ENCODE measurements around the gene TRAF3.
"Not testable (repeated sequence)": the region's sequence is repeated elsewhere in the genome, so short reads cannot be mapped to it uniquely, and the experiment has no call there.

The TRAF3 gene

DNA sequence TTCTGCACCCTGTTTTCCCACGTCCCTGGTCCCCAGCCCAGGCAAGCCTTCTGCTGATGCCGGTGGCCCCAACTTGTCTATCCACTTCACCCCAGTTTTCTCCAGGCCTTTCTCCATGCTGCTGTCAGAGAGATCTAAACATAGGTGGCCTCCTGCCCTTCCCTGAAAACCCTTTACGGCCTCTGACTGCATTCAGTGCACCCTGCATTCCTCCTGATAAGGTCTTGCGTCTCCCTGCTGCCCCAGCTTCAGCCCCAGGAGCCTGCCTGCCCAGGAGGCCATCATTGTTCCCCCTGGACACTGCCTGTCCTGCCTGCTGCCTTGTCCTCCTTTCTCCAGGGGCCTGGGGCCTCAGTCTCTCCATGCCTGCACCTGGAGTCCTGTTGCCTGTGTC, 29.8 kb downstream of the TRAF3 start:
- DNase-seq (ENCODE audit: low spot score) = no peak

DNA sequence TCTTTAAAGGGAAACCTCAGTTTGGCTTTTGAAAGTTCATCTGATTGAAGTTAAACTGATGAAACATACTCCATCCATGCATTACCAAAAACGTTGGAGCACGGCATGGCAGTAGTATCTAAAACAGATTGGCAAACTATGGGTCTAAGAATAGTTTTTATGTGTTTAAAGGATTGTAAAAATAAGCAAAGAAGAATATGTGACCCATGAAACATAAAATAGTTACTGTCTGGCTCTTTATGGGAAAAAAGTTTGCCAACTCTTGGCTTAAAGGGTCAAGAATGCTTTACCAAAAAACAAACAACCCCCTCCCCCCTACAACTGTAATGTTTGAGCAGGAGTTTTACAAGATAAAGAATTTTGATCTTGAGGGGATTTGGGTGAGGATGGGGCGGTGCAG, 32.6 kb downstream of the TRAF3 start:
- DNase-seq (ENCODE audit: low spot score) = no peak

DNA sequence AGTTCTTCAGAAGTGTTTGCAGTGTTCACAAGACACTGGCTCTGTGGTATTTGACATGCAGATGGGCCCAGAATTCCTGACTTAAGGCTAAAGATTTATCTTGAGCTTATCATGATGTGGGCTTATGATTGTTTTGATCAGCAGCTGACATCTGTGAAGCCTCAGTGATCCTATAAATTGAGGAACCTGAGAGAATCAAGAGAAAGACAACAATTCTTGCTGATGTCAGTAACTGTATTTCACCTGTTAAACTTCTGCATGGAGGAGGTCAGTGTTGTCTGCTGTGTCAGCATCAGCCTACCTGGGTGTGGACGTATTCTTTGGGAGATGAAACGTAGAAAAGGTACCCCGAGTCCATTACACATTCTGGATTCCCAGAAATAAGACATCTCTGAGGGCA, 33.3 kb downstream of the TRAF3 start:
- no peak for DNase-seq (ENCODE audit: low spot score)

DNA sequence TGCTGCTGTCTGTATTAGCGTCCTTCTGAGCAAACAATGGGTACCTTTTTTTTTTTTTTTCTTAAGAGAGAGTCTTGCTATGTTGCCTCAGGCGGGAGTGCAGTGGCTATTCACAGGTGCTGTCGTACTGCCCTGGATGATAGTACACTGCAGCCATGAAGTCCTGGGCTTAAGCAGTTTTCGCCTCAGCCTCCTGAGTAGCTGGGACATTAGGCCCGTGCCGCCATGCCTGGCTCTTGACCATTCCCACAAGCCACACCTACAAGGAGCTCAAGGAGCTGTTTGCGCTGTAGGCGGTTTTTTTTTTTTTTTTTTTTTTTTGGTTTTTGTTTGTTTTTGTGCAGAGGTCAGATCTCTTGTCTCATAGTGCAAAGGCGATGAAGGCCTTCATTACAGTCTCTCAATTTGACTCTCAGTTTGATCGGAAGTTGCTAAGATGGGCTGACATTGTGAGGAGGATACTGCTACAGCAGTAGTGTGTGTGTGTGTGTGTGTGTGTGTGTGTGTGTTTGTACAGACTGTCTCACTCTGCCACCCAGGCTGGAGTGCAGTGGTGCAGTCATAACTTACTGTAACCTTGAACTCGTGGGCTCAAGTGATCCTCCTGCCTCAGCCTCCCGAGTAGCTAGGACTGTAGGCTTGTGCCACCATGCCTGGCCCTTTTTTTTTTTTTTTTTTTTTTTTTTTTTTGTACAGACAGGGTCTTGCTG, 34.2 kb downstream of the TRAF3 start:
- DNase-seq (ENCODE audit: low spot score) = peak; percentile 32

DNA sequence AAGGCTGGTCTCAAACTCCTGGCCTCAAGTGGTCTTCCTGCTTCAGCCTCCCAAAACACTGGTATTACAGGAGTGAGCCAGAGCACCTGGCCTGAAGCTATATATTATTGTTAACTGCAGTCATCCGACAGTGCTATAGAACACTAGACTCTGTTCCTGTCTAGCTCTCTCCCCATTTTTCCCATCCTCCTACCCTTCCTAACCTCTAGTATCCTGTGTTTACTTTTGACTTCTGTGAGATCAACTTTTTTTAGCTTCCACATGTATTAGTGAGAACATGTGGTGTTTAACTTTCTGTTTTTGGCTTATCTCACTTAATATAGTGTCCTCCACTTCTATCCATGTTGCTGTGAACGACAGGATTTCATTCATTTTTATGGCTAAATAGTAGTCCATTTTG, 34.7 kb downstream of the TRAF3 start:
- DNase-seq (ENCODE audit: low spot score) = no peak

DNA sequence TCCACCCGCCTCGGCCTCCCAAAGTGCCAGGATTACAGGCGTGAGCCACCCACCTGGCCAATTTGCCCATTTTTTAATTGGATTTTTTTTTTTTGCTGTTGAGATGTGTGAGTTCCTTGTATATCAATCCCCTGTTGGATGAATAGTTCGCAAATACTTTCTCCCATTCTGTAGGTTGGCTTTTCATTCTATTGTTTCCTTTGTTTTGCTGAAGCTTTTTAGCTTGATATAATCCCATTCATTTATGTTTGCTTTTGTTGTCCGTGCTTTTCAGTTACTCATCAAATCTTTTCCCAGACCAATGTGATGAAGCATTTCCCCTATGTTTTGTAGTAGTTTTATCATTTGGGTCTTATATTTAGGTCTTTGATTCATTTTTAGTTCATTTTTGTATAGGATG, 36.4 kb downstream of the TRAF3 start:
- no peak for DNase-seq (ENCODE audit: low spot score)

DNA sequence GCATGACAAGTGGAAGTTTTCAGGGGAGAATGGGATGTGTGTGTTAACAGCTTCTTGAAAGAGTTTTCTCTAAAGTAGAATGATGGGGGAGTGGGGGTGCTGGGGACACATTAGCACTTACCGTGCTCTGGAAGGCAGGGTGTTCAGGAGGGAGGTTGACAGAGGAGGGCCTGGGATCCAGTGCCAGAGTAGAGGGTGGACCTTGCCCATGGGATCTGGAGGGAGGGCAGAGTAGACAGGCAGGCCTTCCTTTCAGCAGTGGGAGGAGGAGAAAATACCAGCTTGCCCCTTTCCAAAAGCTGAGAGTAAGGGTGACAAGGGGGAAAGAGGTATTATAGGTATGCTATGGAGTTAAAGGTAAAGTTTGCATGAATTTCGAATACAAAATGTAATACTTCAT, 40.1 kb downstream of the TRAF3 start:
- no peak for DNase-seq (ENCODE audit: low spot score)

DNA sequence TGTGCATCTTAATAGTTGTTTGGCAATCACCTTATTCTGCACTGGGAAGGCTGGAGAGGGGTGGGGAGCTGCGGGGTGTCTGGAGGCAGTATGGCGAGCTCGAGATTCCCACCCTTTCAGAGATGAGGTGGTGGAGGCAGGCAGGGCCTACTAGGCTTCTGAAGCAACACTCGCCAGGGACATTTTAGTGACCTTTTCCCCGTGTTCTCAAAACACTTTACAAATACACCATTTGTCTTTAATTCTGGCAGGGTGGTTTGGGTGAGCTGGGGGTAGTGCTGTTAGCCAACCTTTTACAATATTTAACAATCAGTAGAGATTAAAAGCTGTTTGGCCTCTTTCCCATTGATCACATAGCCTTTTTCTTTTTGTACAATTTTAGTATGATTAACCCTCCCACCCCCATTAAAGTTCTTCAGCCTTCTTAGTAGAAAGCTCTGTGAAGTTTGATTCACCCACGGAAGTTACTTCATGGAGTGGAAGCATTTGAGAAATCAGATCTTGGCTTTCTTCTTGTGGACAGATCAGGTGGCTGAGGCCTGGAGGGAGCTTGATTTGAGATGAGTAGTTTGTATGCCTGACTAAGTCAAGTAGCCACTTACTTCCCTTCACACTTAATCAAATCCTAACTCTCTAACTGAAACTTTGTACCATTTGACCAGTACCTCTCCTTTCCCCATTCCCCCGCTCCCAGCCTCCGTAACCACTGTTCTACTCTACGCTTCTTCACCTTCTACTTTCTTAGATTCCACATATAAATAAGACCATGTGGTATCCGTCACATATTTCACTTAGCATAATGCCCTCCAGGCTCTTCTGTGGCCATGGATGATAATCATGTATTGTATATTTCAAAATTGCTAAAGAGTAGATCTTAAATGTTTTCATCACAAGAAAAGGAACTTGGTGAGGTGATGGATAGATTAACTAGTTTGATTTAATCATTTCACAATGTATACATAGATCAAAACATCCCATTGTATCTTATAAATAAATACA, 41.0 kb downstream of the TRAF3 start:
- peak; percentile 38 for DNase-seq (ENCODE audit: low spot score)

DNA sequence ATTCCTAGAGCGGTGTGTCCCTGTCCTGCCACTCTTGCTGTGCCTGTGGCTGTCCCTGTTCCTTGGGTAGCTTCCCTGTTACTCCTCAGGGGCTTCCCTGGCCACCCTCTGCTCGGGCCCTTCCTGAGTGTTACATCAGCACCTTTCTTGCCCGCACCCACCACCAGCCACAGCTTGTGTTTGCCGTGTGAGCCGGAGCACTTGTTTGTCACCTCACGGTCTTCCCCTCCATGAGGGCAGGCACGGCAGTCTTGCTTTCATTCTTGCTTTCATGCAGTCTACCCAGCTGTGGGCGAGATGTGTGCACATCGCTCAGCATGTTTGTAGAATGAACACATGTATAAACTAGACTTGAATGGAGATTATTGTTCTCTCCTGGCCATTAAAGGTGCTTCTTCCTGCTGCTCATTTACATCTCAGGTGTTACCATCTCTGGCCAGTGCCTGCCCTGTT, 42.0 kb downstream of the TRAF3 start:
- peak; percentile 84 for DNase-seq (ENCODE audit: low spot score)

DNA sequence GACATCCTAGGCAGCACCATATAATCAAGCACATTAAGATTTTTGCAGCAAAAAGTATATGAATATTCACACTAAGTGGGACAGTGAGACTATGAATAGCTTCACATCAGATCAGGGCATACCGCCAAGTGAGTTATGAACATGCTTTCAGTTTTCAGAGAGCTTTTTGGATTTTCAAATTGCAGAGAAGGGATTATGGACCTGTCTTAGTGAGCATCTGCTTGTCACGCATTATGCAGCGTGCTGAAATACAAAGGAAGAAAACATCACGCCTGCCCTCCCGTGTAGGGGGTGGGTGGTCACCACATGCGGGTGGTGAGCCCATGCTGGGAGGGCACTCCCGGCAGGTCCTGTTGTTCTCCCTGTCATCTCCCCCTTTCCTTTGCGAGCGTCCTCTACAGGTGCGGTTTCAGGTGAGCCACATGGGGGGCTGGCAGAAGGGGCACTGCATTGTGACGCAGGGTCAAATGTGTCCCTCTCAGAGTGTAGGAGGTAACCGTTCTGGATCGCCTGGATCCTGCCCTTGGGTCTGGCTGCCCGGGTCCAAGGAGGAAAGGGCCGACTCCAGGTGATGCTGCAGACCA, 42.6 kb downstream of the TRAF3 start:
- DNase-seq (ENCODE audit: low spot score) = no peak

DNA sequence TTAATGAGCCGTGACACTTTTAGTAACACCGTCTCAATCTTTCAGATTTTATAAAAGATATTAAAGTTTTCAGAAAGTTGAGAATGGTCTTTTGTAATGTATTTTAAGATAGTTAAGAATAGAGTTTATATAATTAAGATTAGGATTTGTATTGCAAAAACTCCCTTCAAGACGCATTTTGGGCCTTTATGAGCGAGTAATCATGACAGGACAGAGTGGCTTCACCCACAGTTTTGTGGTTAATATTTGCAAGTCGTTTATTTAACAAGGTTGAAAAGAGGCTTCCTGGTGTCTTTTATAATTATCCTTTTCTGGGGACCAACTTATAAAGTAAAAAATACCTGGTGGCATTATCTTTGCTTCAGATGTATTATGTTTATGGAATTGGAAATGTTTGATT, 44.0 kb downstream of the TRAF3 start:
- DNase-seq (ENCODE audit: low spot score) = no peak

DNA sequence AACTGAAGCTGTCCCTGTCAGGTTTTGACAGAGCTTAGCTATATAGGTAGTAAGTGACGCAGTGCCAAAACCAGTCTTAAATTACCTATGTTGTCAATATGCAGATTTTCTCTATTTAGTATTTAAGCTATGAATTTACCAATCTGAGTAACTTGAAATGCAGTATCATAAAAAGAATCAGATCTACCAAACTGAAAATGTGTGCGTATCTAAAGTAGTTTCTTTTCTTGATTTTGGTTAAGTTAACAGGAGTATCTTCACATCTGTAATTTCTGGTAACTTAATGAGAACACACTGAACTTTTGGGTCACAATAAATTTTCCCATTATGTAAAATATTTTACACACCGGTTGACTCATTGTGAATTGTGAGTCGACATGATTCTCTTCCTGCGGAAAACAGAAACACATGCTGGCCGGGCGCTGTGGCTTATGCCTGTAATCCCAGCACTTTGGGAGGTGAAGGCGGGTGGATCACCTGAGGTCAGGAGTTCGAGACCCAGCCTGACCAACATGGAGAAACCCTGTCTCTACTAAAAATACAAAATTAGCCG, 45.1 kb downstream of the TRAF3 start:
- DNase-seq (ENCODE audit: low spot score) = peak; percentile 75

DNA sequence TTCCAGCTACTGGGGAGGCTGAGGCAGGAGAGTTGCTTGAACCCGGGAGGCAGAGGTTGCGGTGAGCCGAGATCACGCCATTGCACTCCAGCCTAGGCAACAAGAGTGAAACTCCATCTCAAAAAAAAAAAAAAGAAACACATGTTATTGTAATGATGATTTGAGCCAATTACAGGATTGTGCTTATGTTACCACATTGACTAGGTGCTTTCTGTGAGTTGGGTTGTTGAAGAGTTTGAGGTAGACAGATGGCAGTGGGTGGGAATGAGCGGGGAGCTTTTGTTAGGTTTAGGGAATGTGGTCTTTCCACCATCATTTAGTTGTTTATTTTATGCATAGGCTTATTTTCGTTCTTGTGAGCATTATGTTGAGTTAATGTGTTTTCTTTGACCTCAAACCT, 45.6 kb downstream of the TRAF3 start:
- not testable (repeated sequence) for DNase-seq (ENCODE audit: low spot score)

DNA sequence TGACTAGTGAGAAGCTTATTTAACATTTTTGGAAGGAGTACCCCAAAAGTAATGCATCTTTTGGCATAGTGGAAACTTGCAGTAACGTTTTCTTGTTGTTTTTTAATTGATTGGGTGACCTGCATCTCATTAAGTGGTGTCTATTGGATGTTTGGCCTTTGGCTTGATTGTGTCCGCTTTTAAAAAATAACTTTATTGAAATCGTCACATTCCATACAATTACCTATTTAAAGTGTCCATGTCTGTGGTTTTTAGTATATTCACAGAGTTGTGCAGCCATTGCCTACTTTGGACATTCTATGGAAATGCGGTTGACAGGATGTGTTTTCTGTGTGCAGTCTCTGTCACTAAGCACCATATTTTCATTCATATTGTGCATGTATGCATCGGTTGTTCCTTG, 46.3 kb downstream of the TRAF3 start:
- no peak for DNase-seq (ENCODE audit: low spot score)

DNA sequence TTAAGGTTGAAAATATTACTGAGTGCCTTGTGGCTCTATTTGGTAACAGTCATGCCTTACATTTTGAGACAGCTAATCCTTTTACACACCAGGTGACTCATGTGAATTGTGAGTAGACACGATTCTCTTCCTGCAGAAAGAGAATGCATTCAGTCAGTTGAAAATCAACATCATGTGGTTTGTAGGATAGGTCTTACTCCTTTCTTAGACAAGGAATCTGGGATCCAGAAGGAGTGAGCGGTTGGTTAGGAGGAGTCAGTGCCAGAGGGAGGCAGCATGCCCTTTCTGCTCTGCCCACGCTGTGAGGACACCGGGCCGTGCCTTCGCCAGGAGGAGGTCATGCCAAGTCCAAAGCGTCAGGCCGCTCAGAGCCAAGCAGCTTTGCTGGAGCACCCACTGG, 47.6 kb downstream of the TRAF3 start:
- no peak for DNase-seq (ENCODE audit: low spot score)

DNA sequence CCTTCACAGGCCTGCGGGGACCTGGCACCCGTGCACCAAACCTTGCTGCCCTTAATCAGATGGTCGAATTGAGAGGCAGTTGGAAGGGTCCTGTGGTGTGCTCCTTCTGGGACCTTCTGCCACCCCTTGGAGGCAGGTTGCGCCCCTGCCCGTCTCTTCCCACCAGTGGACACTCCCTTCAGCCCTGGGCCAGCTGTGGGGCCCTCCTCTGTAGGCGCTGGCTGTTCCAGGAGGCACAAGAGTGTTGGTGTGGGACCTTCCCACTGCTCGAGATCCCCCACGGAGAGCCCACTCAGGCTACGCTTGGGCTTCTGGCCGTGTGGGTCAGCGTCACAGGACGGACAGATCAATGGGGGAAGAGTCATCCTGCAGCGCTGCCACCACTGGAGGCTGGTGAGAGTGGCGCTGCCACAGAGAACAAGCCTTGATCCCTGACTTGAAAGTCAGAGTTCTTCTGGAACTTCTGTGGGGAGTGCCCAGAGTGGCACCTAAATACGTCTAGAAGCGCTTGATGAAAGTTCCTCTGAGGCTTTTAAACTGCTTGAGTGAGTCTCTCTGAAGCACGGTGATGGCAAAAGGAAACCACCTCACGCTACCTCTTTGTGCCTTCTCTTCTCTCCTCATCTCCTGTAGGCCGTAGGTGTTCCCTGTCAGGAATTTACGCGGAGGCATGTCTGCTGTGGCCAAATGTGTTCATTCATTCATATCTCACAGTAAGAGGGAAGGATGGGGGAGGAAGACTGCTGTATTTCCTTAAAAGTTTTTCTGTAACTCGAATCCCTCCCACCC, 48.3 kb downstream of the TRAF3 start:
- DNase-seq (ENCODE audit: low spot score) = no peak

DNA sequence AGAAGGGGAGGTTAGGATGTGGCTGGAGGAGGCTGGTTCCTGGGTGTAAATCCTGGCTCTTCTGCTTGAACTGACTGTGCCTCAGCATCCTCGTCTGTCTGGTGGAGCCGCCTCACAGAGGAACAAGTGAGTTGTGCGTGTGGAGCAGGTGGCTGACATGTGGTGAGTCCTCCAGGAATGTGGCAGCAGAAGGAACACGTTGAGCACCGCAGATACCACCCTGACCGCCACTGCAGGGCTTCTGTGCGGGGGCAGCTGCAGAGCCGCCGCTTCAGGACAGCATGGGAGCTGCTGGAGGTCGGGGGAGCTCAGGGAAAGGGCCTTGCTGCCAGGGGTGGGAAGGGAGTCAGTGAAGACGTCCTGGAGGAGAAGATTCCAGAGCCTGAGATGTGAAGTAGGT, 48.9 kb downstream of the TRAF3 start:
- no peak for DNase-seq (ENCODE audit: low spot score)

DNA sequence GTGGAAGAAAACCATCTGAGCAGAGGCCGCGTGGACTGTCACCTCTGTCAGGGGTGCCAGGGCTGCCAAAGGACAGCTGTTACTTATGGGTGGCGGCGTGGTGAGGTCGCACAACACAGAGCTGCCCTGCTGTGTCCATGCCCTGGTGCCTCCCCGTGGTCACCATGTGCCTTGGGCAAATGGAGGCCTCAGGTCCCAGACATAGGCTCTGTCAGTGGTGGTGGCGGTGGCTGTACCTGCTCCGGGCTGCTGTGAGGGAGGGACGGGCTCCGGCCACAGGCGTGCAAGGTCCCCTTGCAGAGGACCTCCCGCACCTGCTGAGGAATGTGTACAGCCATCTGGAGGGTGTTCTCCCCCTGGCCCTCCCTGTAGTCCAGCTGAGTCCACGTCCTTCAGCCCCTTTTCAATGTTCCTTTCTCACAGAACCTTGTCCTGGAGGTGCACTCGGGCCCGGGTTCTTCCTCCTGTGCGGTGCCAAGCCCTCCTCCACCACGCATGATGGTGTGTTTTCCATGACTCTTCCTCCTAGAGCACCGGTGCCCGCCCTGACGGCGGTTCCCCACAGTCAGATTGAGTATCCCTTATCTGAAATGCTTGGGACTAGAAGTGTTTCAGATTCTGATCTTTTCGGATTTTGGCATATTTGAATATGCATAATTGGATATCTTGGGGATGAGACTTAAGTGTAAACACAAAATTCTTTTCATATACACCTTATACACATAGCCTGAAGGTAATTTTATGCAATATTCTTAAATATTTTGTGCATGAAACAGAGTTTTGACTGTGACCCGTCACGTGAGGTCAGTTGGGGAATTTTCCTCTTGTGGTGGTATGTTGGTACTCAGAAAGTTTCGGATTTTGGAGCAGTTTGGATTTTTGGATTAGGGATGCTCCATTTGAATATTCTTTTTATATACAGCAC, 49.8 kb downstream of the TRAF3 start:
- no peak for DNase-seq (ENCODE audit: low spot score)

DNA sequence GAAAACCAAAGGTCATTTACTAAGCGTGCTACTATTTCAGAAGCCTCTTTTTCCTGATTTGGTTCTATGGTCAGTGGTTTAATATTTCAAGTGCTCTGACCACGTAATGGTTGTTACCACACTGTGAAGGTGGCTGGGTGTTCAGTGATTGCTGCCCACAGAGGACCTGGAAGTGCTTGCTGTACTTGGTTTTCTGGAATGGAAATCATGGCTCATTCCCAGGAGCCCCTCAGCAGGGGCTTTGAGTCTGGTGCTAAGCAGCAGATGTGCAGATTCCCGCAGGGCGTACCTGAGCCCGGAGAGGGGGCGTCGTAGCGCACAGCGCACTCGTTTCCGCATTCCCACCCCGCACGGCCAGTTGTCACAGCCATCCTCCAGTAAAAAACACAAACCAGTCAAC, 50.5 kb downstream of the TRAF3 start:
- DNase-seq (ENCODE audit: low spot score) = no peak

DNA sequence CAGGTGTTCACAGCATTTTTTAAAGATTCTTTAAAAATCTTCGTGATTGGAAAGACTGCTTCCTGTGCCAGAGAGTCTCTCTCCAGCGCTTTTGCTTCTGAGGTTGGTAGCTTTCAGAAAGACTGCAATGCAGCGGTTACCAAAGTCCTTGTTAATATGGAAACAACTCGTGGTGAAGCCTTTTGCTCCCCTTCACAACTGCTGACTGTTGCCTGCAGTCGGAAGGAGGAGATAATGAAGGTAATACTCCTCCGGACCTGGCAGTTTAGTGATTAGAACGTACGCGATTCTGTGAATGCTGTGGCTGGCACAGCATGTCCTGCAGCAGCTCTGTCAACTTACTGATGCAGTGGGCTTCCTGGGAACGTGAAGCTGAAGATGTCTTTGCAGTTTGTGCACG, 50.9 kb downstream of the TRAF3 start:
- DNase-seq (ENCODE audit: low spot score) = no peak

Data from activated CD4-positive, alpha-beta T cell treated with anti-CD3 and anti-CD28 coated beads, Interleukin-2, Interleukin-4, amounts not matched to agents 100 ng/mL and 50 ng/mL, durations not matched to agents 16 hours and 8 hours (primary cell).